Vagina (tissue), 2 donors: Measurements from ENCODE around the gene MUC6. TPM values are rescaled to one million over a fixed set of nuclear protein-coding genes. Genes with fewer than 3 reads are reported as not detected.

Experiments
- DNase-seq, 2 donors: peaks; one replicate each; pipeline ENCODE4 v3.0.0-alpha.2; 2017; ENCODE audit errors: extremely low spot score in 2 of 2
- H3K27ac ChIP-seq: fragments of 200-600 bp; sonication (generic); one replicate; pipeline ENCODE4 v1.5.1; 2019
- H3K27me3 ChIP-seq: fragments of 200-600 bp; sonication (generic); one replicate; pipeline ENCODE4 v1.5.1; 2019
- H3K36me3 ChIP-seq, 2 donors: fragments of 200-600 bp; sonication (generic); one replicate each; pipeline ENCODE4 v1.5.1; 2017 to 2019
- H3K4me1 ChIP-seq: fragments of 200-600 bp; sonication (generic); one replicate; pipeline ENCODE4 v1.5.1; 2019
- H3K4me3 ChIP-seq, 2 donors: fragments of 200-600 bp; sonication (generic); 1 replicate in 1 of 2; 2 replicates in 1 of 2; pipeline ENCODE4 v1.5.1; 2016 to 2019
- H3K9me3 ChIP-seq: fragments of 200-600 bp; sonication (generic); one replicate; pipeline ENCODE4 v1.5.1; 2019
- POLR2A ChIP-seq, 2 donors: fragments of 450-650 bp; IDR thresholded peaks; one replicate each; pipeline ENCODE4 v1.6.1; 2017; ENCODE audit warnings: antibody characterized with exemption in 2 of 2, mild to moderate bottlenecking in 2 of 2, moderate library complexity in 2 of 2
- POLR2AphosphoS5 ChIP-seq, 2 donors: sonication (generic); formaldehyde crosslinking; IDR thresholded peaks; one replicate each; pipeline ENCODE4 v1.9.0; 2017; ENCODE audit warnings: antibody characterized with exemption in 2 of 2, mild to moderate bottlenecking in 2 of 2, low read depth in 1 of 2; ENCODE audit not compliant: insufficient read depth in 1 of 2
- intact Hi-C: fragments of 100-400 bp; cut with DNase I; formaldehyde crosslinking; loops from one replicate; pipeline ENCODE4 v1.15.1; 2023
- total RNA-seq: library from RNA; depleted of rRNA; stranded (reverse); fragments of >200 nt; gene quantifications from one replicate; pipeline ENCODE4 v1.2.3, GENCODE V29; 2016
- TF ChIP-seq, protein P1 (sequence below), 3 experiments: fragments of 450-650 bp in 2 of 3; fragments of 200-600 bp in 1 of 3; sonication (generic) in 1 of 3; IDR thresholded peaks; one replicate each; pipeline ENCODE4 v1.5.1; 2017 to 2019; ENCODE audit warnings: antibody characterized with exemption in 3 of 3, mild to moderate bottlenecking in 2 of 3, moderate library complexity in 2 of 3

Gene MUC6
- total RNA-seq, 1 donor from 2014 or later: not detected

DNA sequence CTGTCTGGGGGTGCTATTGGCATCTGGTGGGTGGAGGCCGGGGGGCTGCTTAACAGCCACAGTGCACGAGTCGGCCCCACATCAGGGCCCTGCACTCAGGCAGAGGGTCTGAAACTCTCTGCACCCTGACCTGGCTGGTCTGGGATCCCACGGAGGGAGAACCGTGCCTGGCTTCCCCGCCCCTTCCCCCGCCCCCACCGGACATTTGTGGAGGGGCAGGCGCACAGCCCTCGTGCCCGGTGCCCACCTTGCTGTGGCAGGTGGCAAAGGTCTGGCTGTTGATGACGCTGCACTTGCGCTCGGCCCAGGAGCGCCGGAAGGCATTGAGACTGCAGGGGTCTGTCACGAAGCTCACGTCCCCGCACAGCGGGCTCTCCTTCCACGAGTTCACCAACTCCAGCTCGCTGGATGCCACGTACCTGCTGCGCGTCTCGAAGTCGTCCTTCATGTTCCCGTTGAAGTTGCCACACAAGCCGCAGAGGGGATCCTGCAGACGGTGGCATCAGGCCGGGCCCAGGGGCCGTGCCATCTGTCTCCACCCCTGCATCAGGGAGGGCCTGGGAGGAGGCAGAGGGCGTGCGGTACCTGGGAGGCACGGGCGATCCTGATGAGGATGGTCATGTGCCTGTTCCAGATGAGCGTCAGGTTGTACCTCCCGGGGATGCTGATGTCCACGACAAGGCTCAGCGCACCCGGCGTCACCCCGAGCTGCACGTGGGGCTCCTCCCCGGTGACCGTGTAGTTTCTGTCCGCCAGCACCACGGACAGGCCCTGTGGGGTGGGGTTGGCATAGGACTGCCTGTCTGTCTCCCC is 11.7 kb downstream of the MUC6 start:
- Histone ChIP-seq H3K27ac (no peak overlapping the region), H3K27me3 (no peaks in the 10 kb centered on the region), H3K36me3 (no peaks in the 10 kb centered on the region), H3K4me3 (no peak overlapping the region), H3K4me1 (no peaks in the 10 kb centered on the region), H3K9me3 (no peaks in the 10 kb centered on the region)
- TF ChIP-seq POLR2A (IDR thresholded peaks at IDR 0.05) (no peak), POLR2AphosphoS5 (IDR thresholded peaks at IDR 0.05; ENCODE audit: insufficient read depth in 1 of 2, low read depth in 1 of 2) (no peak)
- TF ChIP-seq, protein P1, sequence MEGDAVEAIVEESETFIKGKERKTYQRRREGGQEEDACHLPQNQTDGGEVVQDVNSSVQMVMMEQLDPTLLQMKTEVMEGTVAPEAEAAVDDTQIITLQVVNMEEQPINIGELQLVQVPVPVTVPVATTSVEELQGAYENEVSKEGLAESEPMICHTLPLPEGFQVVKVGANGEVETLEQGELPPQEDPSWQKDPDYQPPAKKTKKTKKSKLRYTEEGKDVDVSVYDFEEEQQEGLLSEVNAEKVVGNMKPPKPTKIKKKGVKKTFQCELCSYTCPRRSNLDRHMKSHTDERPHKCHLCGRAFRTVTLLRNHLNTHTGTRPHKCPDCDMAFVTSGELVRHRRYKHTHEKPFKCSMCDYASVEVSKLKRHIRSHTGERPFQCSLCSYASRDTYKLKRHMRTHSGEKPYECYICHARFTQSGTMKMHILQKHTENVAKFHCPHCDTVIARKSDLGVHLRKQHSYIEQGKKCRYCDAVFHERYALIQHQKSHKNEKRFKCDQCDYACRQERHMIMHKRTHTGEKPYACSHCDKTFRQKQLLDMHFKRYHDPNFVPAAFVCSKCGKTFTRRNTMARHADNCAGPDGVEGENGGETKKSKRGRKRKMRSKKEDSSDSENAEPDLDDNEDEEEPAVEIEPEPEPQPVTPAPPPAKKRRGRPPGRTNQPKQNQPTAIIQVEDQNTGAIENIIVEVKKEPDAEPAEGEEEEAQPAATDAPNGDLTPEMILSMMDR (IDR thresholded peaks at IDR 0.05): no peak
- intact Hi-C loops: no loop called here
- DNase-seq: no peak

DNA sequence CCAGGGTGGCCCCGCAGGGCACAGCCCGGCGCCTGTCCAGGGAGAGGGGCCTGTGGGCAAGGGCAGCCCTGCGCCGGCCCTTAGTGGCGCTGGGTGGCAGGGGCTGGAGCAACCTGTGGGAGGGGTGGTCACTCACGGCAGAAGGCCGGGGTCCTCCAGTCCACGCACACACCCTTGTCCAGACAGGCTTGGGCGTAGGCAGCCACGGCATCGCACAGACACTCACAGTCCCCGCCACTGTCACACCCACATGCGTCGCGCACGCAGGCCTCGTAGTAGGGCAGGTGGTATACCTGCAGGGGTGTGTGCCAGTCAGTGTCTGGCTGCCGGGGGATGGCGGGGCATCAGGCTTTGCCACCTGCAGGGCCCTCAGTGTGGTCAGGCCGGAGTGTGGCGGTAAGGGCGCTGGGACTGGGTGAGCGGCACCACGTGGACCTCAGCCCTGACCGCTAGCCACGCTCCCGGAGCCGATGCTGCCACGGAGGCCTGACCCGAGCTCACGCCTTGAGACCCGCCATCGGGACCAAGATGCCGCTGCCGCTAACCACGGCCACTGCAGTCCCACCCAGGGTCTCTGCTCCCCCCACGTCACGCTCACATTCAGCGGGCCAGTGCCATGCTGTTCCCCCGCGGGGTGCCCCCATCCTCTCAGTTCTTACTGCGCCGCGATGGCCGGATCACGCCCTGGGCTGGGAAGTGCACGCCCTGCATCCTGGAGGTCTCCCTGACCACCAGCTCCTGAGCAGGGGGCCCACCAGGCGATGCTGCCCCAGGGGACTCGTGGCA is 12.5 kb downstream of the MUC6 start:
- Histone ChIP-seq H3K4me3 (no peak overlapping the region), H3K9me3 (no peaks in the 10 kb centered on the region), H3K27ac (no peak overlapping the region), H3K36me3 (no peaks in the 10 kb centered on the region), H3K4me1 (no peaks in the 10 kb centered on the region), H3K27me3 (no peaks in the 10 kb centered on the region)
- no peak for DNase-seq
- intact Hi-C loops: no loop called here
- TF ChIP-seq POLR2AphosphoS5 (IDR thresholded peaks at IDR 0.05; ENCODE audit: insufficient read depth in 1 of 2, low read depth in 1 of 2) (no peak), POLR2A (IDR thresholded peaks at IDR 0.05) (no peak)
- TF ChIP-seq, protein P1 (IDR thresholded peaks at IDR 0.05): no peak

DNA sequence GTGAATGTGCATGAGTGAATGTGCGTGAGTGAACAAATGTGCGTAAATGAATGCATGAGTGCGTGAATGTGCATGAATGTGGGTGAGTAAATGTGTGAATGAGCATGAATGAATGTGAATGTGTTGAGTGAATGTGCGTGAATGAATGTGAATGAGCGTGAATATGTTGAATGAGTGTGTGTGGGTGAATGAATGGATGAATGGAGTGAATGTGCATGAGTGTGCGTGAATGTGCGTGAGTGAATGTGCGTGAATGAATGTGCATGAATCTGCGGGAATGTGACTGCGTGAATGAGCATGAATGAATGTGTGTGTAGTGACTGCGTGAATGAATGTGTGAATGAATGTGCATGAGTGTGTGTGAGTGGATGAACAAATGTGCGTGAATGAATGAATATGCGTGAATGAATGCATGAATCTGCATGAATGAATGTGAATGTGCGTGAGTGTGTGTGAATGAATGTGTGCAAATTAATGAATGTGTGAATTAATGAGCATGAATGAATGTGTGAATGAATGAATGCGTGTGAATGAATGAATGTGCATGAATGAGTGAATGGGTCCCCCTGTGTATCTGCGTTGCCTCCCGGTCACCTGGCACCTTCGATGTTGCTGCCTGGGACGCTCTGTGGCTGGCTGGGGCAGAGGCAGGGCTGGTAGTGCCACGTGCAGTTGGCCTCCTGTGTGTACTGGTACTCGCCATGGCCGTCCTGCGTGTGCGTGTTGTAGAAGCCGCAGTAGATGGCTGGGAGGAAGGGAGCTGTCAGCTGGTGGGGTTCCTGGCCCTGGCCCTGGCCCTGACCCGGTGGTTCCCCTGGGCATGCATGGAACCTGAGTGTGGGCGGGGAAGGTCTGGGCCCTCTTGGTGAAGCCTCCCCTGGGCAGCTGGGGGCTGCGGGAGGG is 13.4 kb downstream of the MUC6 start:
- Histone ChIP-seq H3K36me3 (no peaks in the 10 kb centered on the region), H3K27me3 (no peaks in the 10 kb centered on the region), H3K4me3 (no peak overlapping the region), H3K27ac (no peak overlapping the region), H3K9me3 (no peaks in the 10 kb centered on the region), H3K4me1 (no peaks in the 10 kb centered on the region)
- intact Hi-C loops: no loop called here
- TF ChIP-seq POLR2A (IDR thresholded peaks at IDR 0.05): peak in 1 of 2 donors; percentile 14
- TF ChIP-seq, protein P1 (IDR thresholded peaks at IDR 0.05): no peak
- TF ChIP-seq POLR2AphosphoS5 (IDR thresholded peaks at IDR 0.05; ENCODE audit: insufficient read depth in 1 of 2, low read depth in 1 of 2): no peak
- no peak for DNase-seq

DNA sequence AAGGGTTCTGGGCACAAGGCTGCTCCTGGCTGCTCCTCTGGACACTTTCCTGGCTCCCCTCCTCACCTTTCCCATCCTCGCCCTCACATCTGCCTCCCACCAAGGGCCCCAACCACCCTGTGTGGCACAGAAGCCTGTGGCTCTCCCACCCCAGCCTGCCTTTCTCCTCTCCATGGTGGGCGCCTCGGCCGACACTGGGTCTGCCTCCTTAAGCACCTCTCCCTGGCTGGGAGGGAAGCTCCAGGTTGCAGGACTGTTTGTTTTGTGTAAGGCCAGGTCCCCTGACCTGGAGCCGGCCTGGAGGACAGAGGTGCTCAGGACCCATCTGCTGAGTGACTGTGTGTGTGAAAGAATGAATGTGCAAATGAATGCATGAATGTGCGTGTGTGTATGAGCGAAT is 14.1 kb downstream of the MUC6 start:
- Histone ChIP-seq H3K4me1 (no peaks in the 10 kb centered on the region), H3K27me3 (no peaks in the 10 kb centered on the region), H3K27ac (no peak overlapping the region), H3K36me3 (no peaks in the 10 kb centered on the region), H3K4me3 (no peak overlapping the region), H3K9me3 (no peaks in the 10 kb centered on the region)
- TF ChIP-seq POLR2A (IDR thresholded peaks at IDR 0.05) (no peak), POLR2AphosphoS5 (IDR thresholded peaks at IDR 0.05; ENCODE audit: insufficient read depth in 1 of 2, low read depth in 1 of 2) (no peak)
- TF ChIP-seq, protein P1 (IDR thresholded peaks at IDR 0.05): no peak
- no peak for DNase-seq
- intact Hi-C loops: no loop called here
